Breast epithelium (tissue), 3 donors: ENCODE results near the gene PDE6B.

ENCODE experiments used
- CTCF ChIP-seq, 3 donors: fragments of 450-650 bp; IDR thresholded peaks; one replicate each; pipeline ENCODE4 v1.5.1; 2016 to 2017; ENCODE audit warnings: antibody characterized with exemption in 3 of 3, mild to moderate bottlenecking in 3 of 3, moderate library complexity in 3 of 3
- POLR2A ChIP-seq: fragments of 450-650 bp; IDR thresholded peaks from one replicate; pipeline ENCODE4 v1.6.1; 2016; ENCODE audit warnings: antibody characterized with exemption, mild to moderate bottlenecking, moderate library complexity
- POLR2AphosphoS5 ChIP-seq, 3 donors: sonication (generic); formaldehyde crosslinking; IDR thresholded peaks; one replicate each; pipeline ENCODE4 v1.6.1; 2017; ENCODE audit warnings: antibody characterized with exemption in 3 of 3

DNA sequence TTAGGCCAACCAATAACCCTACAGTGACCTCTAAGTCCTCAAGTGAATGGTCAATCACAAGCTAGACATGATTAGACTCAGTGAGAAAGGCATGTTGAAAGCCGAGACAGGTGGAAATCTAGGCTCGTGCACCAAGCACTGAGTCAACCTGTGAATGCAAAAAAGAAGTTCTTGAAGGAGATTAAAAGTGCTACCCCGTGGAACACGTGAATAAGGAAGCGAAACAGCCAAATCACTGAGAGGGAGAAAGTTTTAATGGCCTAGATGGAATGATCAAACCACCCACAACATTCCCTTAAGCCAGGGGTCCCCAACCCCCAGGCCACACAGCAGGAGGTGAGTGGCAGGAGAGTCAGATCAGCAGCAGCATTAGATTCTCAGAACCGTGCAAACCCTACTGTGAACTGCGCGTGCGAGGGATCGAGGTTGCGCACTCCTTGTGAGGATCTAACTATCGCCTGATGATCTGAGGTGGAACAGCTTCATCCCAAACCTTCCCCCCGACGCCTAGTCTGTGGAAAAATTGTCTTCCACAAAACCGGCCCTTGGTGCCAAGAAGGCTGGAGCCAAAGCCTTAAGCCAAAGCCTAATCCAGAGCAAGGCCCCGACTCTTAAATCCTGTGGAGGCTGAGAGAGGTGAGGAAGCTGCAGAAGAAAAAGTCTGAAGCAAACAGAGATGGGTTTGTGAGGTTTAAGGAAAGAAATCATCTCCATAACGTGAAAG lies 19.5 kb upstream of the PDE6B start:
- TF ChIP-seq CTCF (IDR thresholded peaks at IDR 0.05) (no peak), POLR2A (no peak), POLR2AphosphoS5 (IDR thresholded peaks at IDR 0.05) (no peak)
